GM23338 (cell line): Measurements from ENCODE around the gene KRTAP16-1. TPM values are rescaled to one million over a fixed set of nuclear protein-coding genes. Genes with fewer than 3 reads are reported as not detected.
"Not testable (repeated sequence)": the region's sequence is repeated elsewhere in the genome, so short reads cannot be mapped to it uniquely, and the experiment has no call there.

ENCODE experiments used
- ATAC-seq: fragments of 200-7000 bp; cut with Tn5 transposase; 3 replicates; pipeline ENCODE4 v1.9.1; 2020
- DNase-seq: peaks from one replicate; pipeline ENCODE4 v3.0.0-alpha.2; 2015; ENCODE audit warnings: low spot score
- H2AFZ ChIP-seq: fragments of 200-600 bp; sonication (generic); 2 replicates; pipeline ENCODE4 v1.8.0; 2016; ENCODE audit warnings: antibody characterized with exemption, mild to moderate bottlenecking, moderate library complexity
- H3F3A ChIP-seq: fragments of 200-600 bp; sonication (generic); replicated peaks from 2 replicates; pipeline ENCODE4 v1.8.0; 2017; ENCODE audit warnings: antibody characterized with exemption, mixed run types, low read depth
- H3K27ac ChIP-seq: fragments of 200-600 bp; sonication (generic); 2 replicates; pipeline ENCODE4 v1.6.1; 2016; ENCODE audit warnings: low read depth
- H3K27me3 ChIP-seq: fragments of 200-600 bp; sonication (generic); 2 replicates; pipeline ENCODE4 v1.8.0; 2016; ENCODE audit warnings: mild to moderate bottlenecking, mixed run types, moderate library complexity; ENCODE audit not compliant: insufficient read depth
- H3K36me3 ChIP-seq: fragments of 200-600 bp; sonication (generic); 2 replicates; pipeline ENCODE4 v1.8.0; 2016; ENCODE audit warnings: mild to moderate bottlenecking; ENCODE audit not compliant: insufficient read depth
- H3K4me1 ChIP-seq: fragments of 200-600 bp; sonication (generic); 2 replicates; pipeline ENCODE4 v1.8.0; 2016; ENCODE audit warnings: mild to moderate bottlenecking, moderate library complexity; ENCODE audit not compliant: insufficient read depth
- H3K4me2 ChIP-seq: fragments of 200-600 bp; sonication (generic); 2 replicates; pipeline ENCODE4 v1.7.1; 2017; ENCODE audit warnings: mixed run types
- H3K4me3 ChIP-seq: fragments of 200-600 bp; sonication (generic); 2 replicates; pipeline ENCODE4 v1.6.1; 2016; ENCODE audit warnings: mixed run types
- H3K79me2 ChIP-seq: fragments of 200-600 bp; sonication (generic); replicated peaks from 2 replicates; pipeline ENCODE4 v1.8.0; 2017; ENCODE audit warnings: mild to moderate bottlenecking; ENCODE audit not compliant: insufficient read depth
- H3K9me2 ChIP-seq: fragments of 200-600 bp; sonication (generic); 2 replicates; pipeline ENCODE4 v1.8.0; 2017; ENCODE audit not compliant: insufficient read depth
- H4K20me1 ChIP-seq: fragments of 200-600 bp; sonication (generic); replicated peaks from 2 replicates; pipeline ENCODE4 v1.8.0; 2017; ENCODE audit warnings: mild to moderate bottlenecking; ENCODE audit not compliant: insufficient read depth
- H3K27ac Mint-ChIP-seq: 2 replicates; pipeline ENCODE4 v1.8.0; 2020; ENCODE audit warnings: inconsistent platforms, mild to moderate bottlenecking, moderate library complexity, mixed read lengths
- H3K27me3 Mint-ChIP-seq: 3 replicates; pipeline ENCODE4 v1.8.0; 2022; ENCODE audit warnings: low read depth, mild to moderate bottlenecking, moderate library complexity, mixed read lengths, inconsistent platforms; ENCODE audit not compliant: insufficient read depth, poor library complexity
- H3K36me3 Mint-ChIP-seq: 3 replicates; pipeline ENCODE4 v1.8.0; 2021; ENCODE audit warnings: low read depth, mild to moderate bottlenecking, inconsistent platforms, moderate library complexity, mixed read lengths
- H3K4me1 Mint-ChIP-seq: 3 replicates; pipeline ENCODE4 v1.8.0; 2020; ENCODE audit warnings: mild to moderate bottlenecking, inconsistent platforms, mixed read lengths
- H3K4me3 Mint-ChIP-seq: 3 replicates; pipeline ENCODE4 v1.8.0; 2021; ENCODE audit warnings: moderate library complexity, mild to moderate bottlenecking, inconsistent platforms, mixed read lengths
- H3K9me3 Mint-ChIP-seq: 3 replicates; pipeline ENCODE4 v1.8.0; 2020; ENCODE audit warnings: moderate library complexity, mild to moderate bottlenecking, inconsistent platforms, mixed read lengths
- CREB1 ChIP-seq: fragments of 250-450 bp; sonication (Bioruptor Pico); IDR thresholded peaks from 2 replicates; pipeline ENCODE4 v1.5.0; 2020; ENCODE audit warnings: low read depth, mild to moderate bottlenecking, moderate library complexity
- EZH2 ChIP-seq: fragments of 200-600 bp; sonication (generic); IDR thresholded peaks from one replicate; pipeline ENCODE4 v1.8.0; 2017; ENCODE audit warnings: antibody characterized with exemption, mild to moderate bottlenecking, low read depth; ENCODE audit not compliant: unreplicated experiment
- EZH2phosphoT487 ChIP-seq: fragments of 200-600 bp; sonication (generic); IDR thresholded peaks from one replicate; pipeline ENCODE4 v1.8.1; 2018; ENCODE audit warnings: antibody characterized with exemption; ENCODE audit not compliant: unreplicated experiment
- POLR2AphosphoS5 ChIP-seq: IDR thresholded peaks from 2 replicates; pipeline ENCODE4 v1.6.1; 2016; ENCODE audit warnings: antibody characterized with exemption, low read depth
- ZNF114 ChIP-seq: fragments of 250-450 bp; sonication (Bioruptor Pico); IDR thresholded peaks from 2 replicates; pipeline ENCODE4 v1.5.0; 2020; ENCODE audit warnings: mild to moderate bottlenecking, moderate library complexity
- ZNF462 ChIP-seq: fragments of 250-450 bp; sonication (Bioruptor Pico); IDR thresholded peaks from 2 replicates; pipeline ENCODE4 v1.5.0; 2020; ENCODE audit warnings: mild to moderate bottlenecking, moderate library complexity
- polyA plus RNA-seq: library from polyadenylated mRNA; unstranded; fragments of >200 nt; fragmentation: Nextera tagmentation; extraction: Ambion mirVana; gene quantifications from 2 replicates; pipeline ENCODE4 v1.2.1, GENCODE V29; 2016
- total RNA-seq: library from RNA; depleted of rRNA; stranded (reverse); fragments of >200 nt; shearing (Covaris generic); gene quantifications from 2 replicates; pipeline ENCODE4 v1.2.3, GENCODE V29; 2014
- TF ChIP-seq, protein P1 (sequence below): IDR thresholded peaks from one replicate; pipeline ENCODE4 v1.6.1; 2018; ENCODE audit warnings: antibody characterized with exemption; ENCODE audit not compliant: unreplicated experiment

Gene KRTAP16-1
- total and polyA plus RNA-seq, 2 experiments from 2014 or later = not detected

- peaks cover under 1% of the 10 kb centered on the region; the same call in 1 of the 2 replicates for H3K4me1 ChIP-seq
- no peaks in the 10 kb centered on the region for H4K20me1 ChIP-seq
- no peak overlapping the region for H3K4me3 Mint-ChIP-seq
- no peak overlapping the region for H2AFZ ChIP-seq
- DNase-seq = no peak
- H3K27ac Mint-ChIP-seq = no peak overlapping the region
- H3K4me3 ChIP-seq = no peak overlapping the region
- no peak overlapping the region for H3K27ac ChIP-seq
- ATAC-seq = no peak
- no peaks in the 10 kb centered on the region for H3K27me3 ChIP-seq
- no peak for TF ChIP-seq CREB1 (CRISPR knock-in tag)
- TF ChIP-seq EZH2 = no peak
- TF ChIP-seq ZNF114 (CRISPR knock-in tag) = no peak
- TF ChIP-seq, protein P1, sequence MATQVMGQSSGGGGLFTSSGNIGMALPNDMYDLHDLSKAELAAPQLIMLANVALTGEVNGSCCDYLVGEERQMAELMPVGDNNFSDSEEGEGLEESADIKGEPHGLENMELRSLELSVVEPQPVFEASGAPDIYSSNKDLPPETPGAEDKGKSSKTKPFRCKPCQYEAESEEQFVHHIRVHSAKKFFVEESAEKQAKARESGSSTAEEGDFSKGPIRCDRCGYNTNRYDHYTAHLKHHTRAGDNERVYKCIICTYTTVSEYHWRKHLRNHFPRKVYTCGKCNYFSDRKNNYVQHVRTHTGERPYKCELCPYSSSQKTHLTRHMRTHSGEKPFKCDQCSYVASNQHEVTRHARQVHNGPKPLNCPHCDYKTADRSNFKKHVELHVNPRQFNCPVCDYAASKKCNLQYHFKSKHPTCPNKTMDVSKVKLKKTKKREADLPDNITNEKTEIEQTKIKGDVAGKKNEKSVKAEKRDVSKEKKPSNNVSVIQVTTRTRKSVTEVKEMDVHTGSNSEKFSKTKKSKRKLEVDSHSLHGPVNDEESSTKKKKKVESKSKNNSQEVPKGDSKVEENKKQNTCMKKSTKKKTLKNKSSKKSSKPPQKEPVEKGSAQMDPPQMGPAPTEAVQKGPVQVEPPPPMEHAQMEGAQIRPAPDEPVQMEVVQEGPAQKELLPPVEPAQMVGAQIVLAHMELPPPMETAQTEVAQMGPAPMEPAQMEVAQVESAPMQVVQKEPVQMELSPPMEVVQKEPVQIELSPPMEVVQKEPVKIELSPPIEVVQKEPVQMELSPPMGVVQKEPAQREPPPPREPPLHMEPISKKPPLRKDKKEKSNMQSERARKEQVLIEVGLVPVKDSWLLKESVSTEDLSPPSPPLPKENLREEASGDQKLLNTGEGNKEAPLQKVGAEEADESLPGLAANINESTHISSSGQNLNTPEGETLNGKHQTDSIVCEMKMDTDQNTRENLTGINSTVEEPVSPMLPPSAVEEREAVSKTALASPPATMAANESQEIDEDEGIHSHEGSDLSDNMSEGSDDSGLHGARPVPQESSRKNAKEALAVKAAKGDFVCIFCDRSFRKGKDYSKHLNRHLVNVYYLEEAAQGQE = no peak
- TF ChIP-seq ZNF462 (CRISPR knock-in tag) = no peak
- TF ChIP-seq EZH2phosphoT487 = no peak
- no peak for TF ChIP-seq POLR2AphosphoS5
- no peaks in the 10 kb centered on the region for H3K79me2 ChIP-seq
- H3K36me3 ChIP-seq = no peaks in the 10 kb centered on the region
- H3K9me3 Mint-ChIP-seq = no peaks in the 10 kb centered on the region
- no peaks in the 10 kb centered on the region; the same call in 2 of the 3 replicates for H3K4me1 Mint-ChIP-seq
- no peak overlapping the region for H3K4me2 ChIP-seq
- no peaks in the 10 kb centered on the region for H3K36me3 Mint-ChIP-seq
- no peaks in the 10 kb centered on the region for H3F3A ChIP-seq
- H3K9me2 ChIP-seq = peaks cover 4% of the 10 kb centered on the region; the same call in 1 of the 2 replicates
- H3K27me3 Mint-ChIP-seq = peaks cover 2% of the 10 kb centered on the region
Measured at GRCh38 chr17:41278176-41278955, 30.7 kb downstream of the KRTAP16-1 start.

GRCh38 chr17:41275648-41276190, 33.4 kb downstream of the KRTAP16-1 start, which contains the start of gene KRTAP9-7:
TSS of gene KRTAP9-7 (plus strand) at chr17:41275698. CDS start at chr17:41275698, 0 bp downstream.
- not testable (repeated sequence) for H3K27me3 ChIP-seq, H3K27ac ChIP-seq, H2AFZ ChIP-seq, H4K20me1 ChIP-seq, H3K79me2 ChIP-seq, H3K4me3 Mint-ChIP-seq, H3K9me3 Mint-ChIP-seq, H3K9me2 ChIP-seq, DNase-seq, ATAC-seq, H3K27ac Mint-ChIP-seq, H3K36me3 ChIP-seq, H3K36me3 Mint-ChIP-seq, H3K4me1 ChIP-seq, H3K4me3 ChIP-seq, H3K4me1 Mint-ChIP-seq, H3K4me2 ChIP-seq, H3F3A ChIP-seq, H3K27me3 Mint-ChIP-seq
